ENCODE results near the gene NPPB.

Gene NPPB

GRCh38 chr1:11874624-11875023 lies 15.9 kb upstream of the NPPB start:
- no peak overlapping the region for H3K27ac ChIP-seq (ENCODE audit: low read depth, low read length)
- H3K79me2 ChIP-seq (ENCODE audit: control insufficient read depth, low read length), result no peaks in the 10 kb centered on the region
- no peaks in the 10 kb centered on the region for H4K20me1 ChIP-seq (ENCODE audit: control insufficient read depth, insufficient read depth, low read depth, low read length)
- no peaks in the 10 kb centered on the region for H3K4me1 ChIP-seq (ENCODE audit: control insufficient read depth, low read length)
- H3K27me3 ChIP-seq (ENCODE audit: control insufficient read depth, low read length), result peaks cover 28% of the 10 kb centered on the region
- H3K4me3 ChIP-seq (ENCODE audit: low read length), result no peak overlapping the region
- no peaks in the 10 kb centered on the region for H3K9me3 ChIP-seq (ENCODE audit: control insufficient read depth, insufficient read depth, low read length)
- no peak for TF ChIP-seq EZH2phosphoT487 (IDR thresholded peaks at IDR 0.05; ENCODE audit: borderline replicate concordance, low read length)
- no peaks in the 10 kb centered on the region for H3K36me3 ChIP-seq (ENCODE audit: control insufficient read depth, low read length)
- H3K9me2 ChIP-seq (replicated peaks; ENCODE audit: control insufficient read depth, low read length), result no peaks in the 10 kb centered on the region
- H3F3A ChIP-seq (ENCODE audit: control insufficient read depth, insufficient read depth), result no peaks in the 10 kb centered on the region
- no peak overlapping the region for H3K4me2 ChIP-seq (ENCODE audit: low read length)

- no peak overlapping the region for H3K4me3 ChIP-seq (ENCODE audit: low read length)
- no peak overlapping the region for H3K4me2 ChIP-seq (ENCODE audit: low read length)
- TF ChIP-seq EZH2phosphoT487 (IDR thresholded peaks at IDR 0.05; ENCODE audit: borderline replicate concordance, low read length), result no peak
- no peak for TF ChIP-seq CTCF (IDR thresholded peaks at IDR 0.05; ENCODE audit: low read depth, low read length, poor library complexity, severe bottlenecking)
- H3K36me3 ChIP-seq (ENCODE audit: control insufficient read depth, low read length), result no peaks in the 10 kb centered on the region
- H3F3A ChIP-seq (ENCODE audit: control insufficient read depth, insufficient read depth), result no peaks in the 10 kb centered on the region
- no peaks in the 10 kb centered on the region for H3K9me2 ChIP-seq (replicated peaks; ENCODE audit: control insufficient read depth, low read length)
- no peaks in the 10 kb centered on the region for H3K9me3 ChIP-seq (ENCODE audit: control insufficient read depth, insufficient read depth, low read length)
- H3K27me3 ChIP-seq (ENCODE audit: control insufficient read depth, low read length), result peaks cover 29% of the 10 kb centered on the region
- H3K27ac ChIP-seq (ENCODE audit: low read depth, low read length), result no peak overlapping the region
- H3K4me1 ChIP-seq (ENCODE audit: control insufficient read depth, low read length), result no peaks in the 10 kb centered on the region
- no peaks in the 10 kb centered on the region for H3K79me2 ChIP-seq (ENCODE audit: control insufficient read depth, low read length)
- no peaks in the 10 kb centered on the region for H4K20me1 ChIP-seq (ENCODE audit: control insufficient read depth, insufficient read depth, low read depth, low read length)
Observed at GRCh38 chr1:11874258-11874562, 15.5 kb upstream of the NPPB start.

GRCh38 chr1:11873395-11874257 lies 14.9 kb upstream of the NPPB start:
- Histone ChIP-seq H3F3A (ENCODE audit: control insufficient read depth, insufficient read depth) (no peaks in the 10 kb centered on the region), H3K79me2 (ENCODE audit: control insufficient read depth, low read length) (no peaks in the 10 kb centered on the region), H3K9me3 (ENCODE audit: control insufficient read depth, insufficient read depth, low read length) (no peaks in the 10 kb centered on the region), H3K4me1 (ENCODE audit: control insufficient read depth, low read length) (no peaks in the 10 kb centered on the region), H3K9me2 (replicated peaks; ENCODE audit: control insufficient read depth, low read length) (no peaks in the 10 kb centered on the region), H4K20me1 (ENCODE audit: control insufficient read depth, insufficient read depth, low read depth, low read length) (no peaks in the 10 kb centered on the region), H3K27ac (ENCODE audit: low read depth, low read length) (no peak overlapping the region), H3K4me2 (ENCODE audit: low read length) (no peak overlapping the region), H3K36me3 (ENCODE audit: control insufficient read depth, low read length) (no peaks in the 10 kb centered on the region), H3K27me3 (ENCODE audit: control insufficient read depth, low read length) (peaks cover 25% of the 10 kb centered on the region), H3K4me3 (ENCODE audit: low read length) (no peak overlapping the region)
- TF ChIP-seq EZH2phosphoT487 (IDR thresholded peaks at IDR 0.05; ENCODE audit: borderline replicate concordance, low read length) (no peak), CTCF (IDR thresholded peaks at IDR 0.05; ENCODE audit: low read depth, low read length, poor library complexity, severe bottlenecking) (no peak)

GRCh38 chr1:11872545-11872944 lies 13.8 kb upstream of the NPPB start:
- Histone ChIP-seq H4K20me1 (ENCODE audit: control insufficient read depth, insufficient read depth, low read depth, low read length) (no peaks in the 10 kb centered on the region), H3K4me2 (ENCODE audit: low read length) (no peak overlapping the region), H3K27ac (ENCODE audit: low read depth, low read length) (no peak overlapping the region), H3K36me3 (ENCODE audit: control insufficient read depth, low read length) (no peaks in the 10 kb centered on the region), H3K79me2 (ENCODE audit: control insufficient read depth, low read length) (no peaks in the 10 kb centered on the region), H3K4me3 (ENCODE audit: low read length) (no peak overlapping the region), H3F3A (ENCODE audit: control insufficient read depth, insufficient read depth) (no peaks in the 10 kb centered on the region), H3K27me3 (ENCODE audit: control insufficient read depth, low read length) (peaks cover 20% of the 10 kb centered on the region), H3K9me2 (replicated peaks; ENCODE audit: control insufficient read depth, low read length) (no peaks in the 10 kb centered on the region), H3K9me3 (ENCODE audit: control insufficient read depth, insufficient read depth, low read length) (no peaks in the 10 kb centered on the region), H3K4me1 (ENCODE audit: control insufficient read depth, low read length) (no peaks in the 10 kb centered on the region)
- TF ChIP-seq CTCF (IDR thresholded peaks at IDR 0.05; ENCODE audit: low read depth, low read length, poor library complexity, severe bottlenecking) (no peak), EZH2phosphoT487 (IDR thresholded peaks at IDR 0.05; ENCODE audit: borderline replicate concordance, low read length) (no peak)
